SK-N-SH treated with all-trans-retinoic acid at 6 μM for 48 hours (cell line): Measurements from ENCODE around the gene DENND1B.

Source experiments
- OSR1 ChIP-seq: fragments of 250-450 bp; sonication (Bioruptor Pico); IDR thresholded peaks from 2 replicates; pipeline ENCODE4 v1.8.0; 2022; ENCODE audit warnings: moderate library complexity, mild to moderate bottlenecking, inconsistent platforms
- RARB ChIP-seq: fragments of 250-450 bp; sonication (Bioruptor Pico); IDR thresholded peaks from 2 replicates; pipeline ENCODE4 v1.8.0; 2021; ENCODE audit warnings: mild to moderate bottlenecking, moderate library complexity
- SNAI2 ChIP-seq: fragments of 250-450 bp; sonication (Bioruptor Pico); IDR thresholded peaks from 2 replicates; pipeline ENCODE4 v1.5.0; 2020; ENCODE audit warnings: mild to moderate bottlenecking, moderate library complexity
- TCF4 ChIP-seq: fragments of 250-450 bp; sonication (Bioruptor Pico); IDR thresholded peaks from 2 replicates; pipeline ENCODE4 v1.8.0; 2021; ENCODE audit warnings: mild to moderate bottlenecking, moderate library complexity, borderline replicate concordance
- TOX ChIP-seq: fragments of 250-450 bp; sonication (Bioruptor Pico); IDR thresholded peaks from 2 replicates; pipeline ENCODE4 v1.8.0; 2021; ENCODE audit warnings: mild to moderate bottlenecking, moderate library complexity, borderline replicate concordance
- ZNF565 ChIP-seq: fragments of 450-650 bp; formaldehyde crosslinking; conservative IDR thresholded peaks from 2 replicates; pipeline ENCODE4 v1.5.0; 2020; ENCODE audit warnings: low read depth, mild to moderate bottlenecking, moderate library complexity
- TF ChIP-seq, protein P1 (sequence below): fragments of 250-450 bp; sonication (Bioruptor Pico); IDR thresholded peaks from 2 replicates; pipeline ENCODE4 v1.5.1; 2021; ENCODE audit warnings: mild to moderate bottlenecking, moderate library complexity
- TF ChIP-seq, protein P2 (sequence below): fragments of 250-450 bp; sonication (Bioruptor Pico); IDR thresholded peaks from 2 replicates; pipeline ENCODE4 v1.5.1; 2020; ENCODE audit warnings: low read depth, mild to moderate bottlenecking, moderate library complexity

The DENND1B gene

DNA sequence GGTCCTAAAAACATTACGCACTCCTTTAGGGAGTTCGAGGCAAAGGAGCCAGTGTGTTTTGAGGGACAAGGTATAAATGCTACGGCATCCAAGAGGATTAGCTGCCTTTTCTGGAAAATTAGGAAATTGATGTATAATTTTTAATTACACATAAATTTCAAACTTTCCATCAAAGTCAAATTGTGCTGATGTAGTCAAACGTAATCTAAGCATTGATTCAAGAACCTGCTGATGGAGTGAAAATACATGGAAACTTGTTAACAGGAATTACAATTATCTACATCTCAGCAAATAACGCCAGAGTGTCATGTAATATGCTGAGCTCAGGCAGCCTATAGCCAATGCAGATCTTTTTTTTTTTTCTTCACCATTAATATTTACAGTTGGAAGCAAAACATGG is 312.7 kb downstream of the DENND1B start (continued):
- TF ChIP-seq, protein P1, sequence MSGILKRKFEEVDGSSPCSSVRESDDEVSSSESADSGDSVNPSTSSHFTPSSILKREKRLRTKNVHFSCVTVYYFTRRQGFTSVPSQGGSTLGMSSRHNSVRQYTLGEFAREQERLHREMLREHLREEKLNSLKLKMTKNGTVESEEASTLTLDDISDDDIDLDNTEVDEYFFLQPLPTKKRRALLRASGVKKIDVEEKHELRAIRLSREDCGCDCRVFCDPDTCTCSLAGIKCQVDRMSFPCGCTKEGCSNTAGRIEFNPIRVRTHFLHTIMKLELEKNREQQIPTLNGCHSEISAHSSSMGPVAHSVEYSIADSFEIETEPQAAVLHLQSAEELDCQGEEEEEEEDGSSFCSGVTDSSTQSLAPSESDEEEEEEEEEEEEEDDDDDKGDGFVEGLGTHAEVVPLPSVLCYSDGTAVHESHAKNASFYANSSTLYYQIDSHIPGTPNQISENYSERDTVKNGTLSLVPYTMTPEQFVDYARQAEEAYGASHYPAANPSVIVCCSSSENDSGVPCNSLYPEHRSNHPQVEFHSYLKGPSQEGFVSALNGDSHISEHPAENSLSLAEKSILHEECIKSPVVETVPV (CRISPR knock-in tag) = no peak
- TF ChIP-seq OSR1 (CRISPR knock-in tag) = no peak
- TF ChIP-seq SNAI2 (CRISPR knock-in tag) = no peak
- TF ChIP-seq ZNF565 (CRISPR knock-in tag) = no peak
- no peak for TF ChIP-seq TOX (CRISPR knock-in tag)
- TF ChIP-seq RARB (CRISPR knock-in tag) = no peak
- TF ChIP-seq, protein P2, sequence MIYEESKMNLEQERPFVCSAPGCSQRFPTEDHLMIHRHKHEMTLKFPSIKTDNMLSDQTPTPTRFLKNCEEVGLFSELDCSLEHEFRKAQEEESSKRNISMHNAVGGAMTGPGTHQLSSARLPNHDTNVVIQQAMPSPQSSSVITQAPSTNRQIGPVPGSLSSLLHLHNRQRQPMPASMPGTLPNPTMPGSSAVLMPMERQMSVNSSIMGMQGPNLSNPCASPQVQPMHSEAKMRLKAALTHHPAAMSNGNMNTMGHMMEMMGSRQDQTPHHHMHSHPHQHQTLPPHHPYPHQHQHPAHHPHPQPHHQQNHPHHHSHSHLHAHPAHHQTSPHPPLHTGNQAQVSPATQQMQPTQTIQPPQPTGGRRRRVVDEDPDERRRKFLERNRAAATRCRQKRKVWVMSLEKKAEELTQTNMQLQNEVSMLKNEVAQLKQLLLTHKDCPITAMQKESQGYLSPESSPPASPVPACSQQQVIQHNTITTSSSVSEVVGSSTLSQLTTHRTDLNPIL = no peak
- TF ChIP-seq TCF4 (CRISPR knock-in tag) = no peak
